Karpas-422 (cell line): ENCODE data around the gene DCDC1. TPM values are rescaled to one million over a fixed set of nuclear protein-coding genes. Genes with fewer than 3 reads are reported as not detected.

Experiments used
- DNase-seq: peaks from one replicate; pipeline ENCODE4 v3.0.0-alpha.2; 2015
- H2AFZ ChIP-seq: fragments of 200-600 bp; sonication (generic); 2 replicates; pipeline ENCODE4 v1.6.1; 2014; ENCODE audit warnings: antibody characterized with exemption, low read length, mixed read lengths
- H3K27ac ChIP-seq: fragments of 200-600 bp; sonication (generic); 2 replicates; pipeline ENCODE4 v1.5.1; 2014; ENCODE audit warnings: mild to moderate bottlenecking, low read length, moderate library complexity
- H3K27me3 ChIP-seq: fragments of 200-600 bp; sonication (generic); 2 replicates; pipeline ENCODE4 v1.6.1; 2014; ENCODE audit warnings: low read length, mixed read lengths
- H3K36me3 ChIP-seq: fragments of 200-600 bp; sonication (generic); 2 replicates; pipeline ENCODE4 v1.6.1; 2014; ENCODE audit warnings: low read length, mixed read lengths; ENCODE audit not compliant: insufficient read depth
- H3K4me1 ChIP-seq: fragments of 200-600 bp; sonication (generic); 2 replicates; pipeline ENCODE4 v1.6.1; 2014; ENCODE audit warnings: mild to moderate bottlenecking, low read length, mixed read lengths
- H3K4me2 ChIP-seq: fragments of 200-600 bp; sonication (generic); 2 replicates; pipeline ENCODE4 v1.6.1; 2014; ENCODE audit warnings: low read length, low read depth, mild to moderate bottlenecking; ENCODE audit not compliant: poor library complexity, severe bottlenecking
- H3K4me3 ChIP-seq: fragments of 200-600 bp; sonication (generic); 2 replicates; pipeline ENCODE4 v1.5.1; 2014; ENCODE audit warnings: mild to moderate bottlenecking, antibody characterized with exemption, low read length, mixed read lengths
- H3K79me2 ChIP-seq: fragments of 200-600 bp; sonication (generic); 2 replicates; pipeline ENCODE4 v1.6.1; 2014; ENCODE audit warnings: mild to moderate bottlenecking, low read length, mixed read lengths
- H3K9ac ChIP-seq: fragments of 200-600 bp; sonication (generic); 2 replicates; pipeline ENCODE4 v1.6.0; 2014; ENCODE audit warnings: low read length
- H3K9me2 ChIP-seq: fragments of 200-600 bp; sonication (generic), shearing (Covaris generic); replicated peaks from 2 replicates; pipeline ENCODE4 v1.6.0; 2014; ENCODE audit warnings: mild to moderate bottlenecking, low read length, moderate library complexity; ENCODE audit not compliant: insufficient read depth
- H3K9me3 ChIP-seq: fragments of 300-700, 200-600 bp; sonication (generic); 2 replicates; pipeline ENCODE4 v1.6.1; 2014; ENCODE audit warnings: low read length, mixed read lengths
- H4K20me1 ChIP-seq: fragments of 200-600 bp; sonication (generic); 2 replicates; pipeline ENCODE4 v1.6.1; 2014; ENCODE audit warnings: mild to moderate bottlenecking, antibody characterized with exemption, low read length, low read depth; ENCODE audit not compliant: insufficient read depth
- total RNA-seq: library from RNA; depleted of rRNA; stranded (reverse); fragments of >200 nt; shearing (Covaris generic); gene quantifications from 2 replicates; pipeline ENCODE4 v1.2.3, GENCODE V29; 2014; ENCODE audit warnings: low replicate concordance

Gene DCDC1
- total RNA-seq, 1 experiment from 2014 or later = not detected

DNA sequence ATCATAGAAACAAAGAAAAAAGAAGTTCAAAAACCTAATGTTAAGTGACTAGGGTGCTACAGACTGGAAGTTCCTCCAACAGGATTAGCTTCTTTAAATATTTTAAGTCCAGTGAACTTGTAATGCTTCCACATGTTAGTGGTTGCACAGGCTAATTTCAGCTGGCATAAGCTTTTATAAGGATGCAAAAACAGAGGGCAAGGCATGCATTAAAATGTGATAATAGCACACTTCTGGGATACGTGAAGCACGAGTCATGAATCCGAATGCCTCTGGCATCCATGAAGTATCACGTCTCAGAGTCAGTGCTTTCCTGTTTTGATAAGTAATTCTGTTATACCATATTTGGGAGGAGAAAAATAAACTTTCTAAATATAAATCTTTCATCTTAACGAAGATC lies 106.8 kb downstream of the DCDC1 start:
- H3K9ac ChIP-seq = no peak overlapping the region
- no peaks in the 10 kb centered on the region for H3K4me1 ChIP-seq
- no peaks in the 10 kb centered on the region for H3K27me3 ChIP-seq
- H3K4me3 ChIP-seq = no peak overlapping the region
- no peaks in the 10 kb centered on the region for H3K9me2 ChIP-seq
- no peaks in the 10 kb centered on the region for H3K36me3 ChIP-seq
- no peak overlapping the region for H3K4me2 ChIP-seq
- no peaks in the 10 kb centered on the region for H3K9me3 ChIP-seq
- no peak overlapping the region for H3K27ac ChIP-seq
- no peak overlapping the region for H2AFZ ChIP-seq
- H3K79me2 ChIP-seq = no peaks in the 10 kb centered on the region
- no peaks in the 10 kb centered on the region for H4K20me1 ChIP-seq
- DNase-seq = no peak

DNA sequence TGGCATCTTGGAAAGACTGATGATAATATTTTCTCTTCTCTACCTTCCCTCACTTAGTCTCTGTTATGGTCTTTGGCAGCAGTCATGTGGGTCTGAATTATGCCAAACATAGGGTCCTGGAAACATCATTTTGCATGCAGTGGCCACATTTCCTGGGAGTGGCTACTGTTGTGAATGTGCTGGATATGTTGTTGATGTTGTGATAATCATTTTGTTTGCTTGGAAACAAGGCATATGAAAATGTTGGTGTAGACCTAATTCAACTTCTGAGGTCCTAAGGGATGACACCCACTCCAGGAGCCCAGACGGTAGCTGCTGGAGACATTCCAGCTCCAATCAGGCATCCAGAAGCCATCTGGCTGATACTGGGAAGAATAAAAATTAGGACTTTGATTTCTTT lies 109.7 kb downstream of the DCDC1 start:
- Histone ChIP-seq H3K27me3 (no peaks in the 10 kb centered on the region), H3K4me3 (no peak overlapping the region), H3K9me3 (no peaks in the 10 kb centered on the region)

DNA sequence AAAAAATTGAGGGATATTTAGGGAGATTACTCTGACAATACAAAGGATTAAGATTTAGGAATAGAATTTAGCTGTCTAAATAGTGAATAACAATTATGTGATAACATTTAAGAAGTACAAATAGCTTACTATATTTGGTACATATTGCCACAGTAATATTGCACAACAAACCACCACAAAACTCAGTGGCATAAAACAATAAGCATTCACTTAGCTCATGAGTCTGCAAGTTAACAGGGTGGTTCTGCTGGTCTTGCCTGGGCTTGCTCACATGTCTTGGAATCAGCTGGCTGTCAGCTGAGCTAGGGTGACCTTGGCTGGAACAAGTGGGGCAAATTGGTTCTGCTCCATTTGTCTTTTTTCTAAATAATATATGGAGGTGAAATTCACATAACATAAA lies 115.1 kb downstream of the DCDC1 start:
- Histone ChIP-seq H3K4me3 (no peak overlapping the region), H3K4me2 (no peak overlapping the region), H4K20me1 (no peaks in the 10 kb centered on the region), H3K27ac (no peak overlapping the region), H3K9ac (no peak overlapping the region), H3K4me1 (no peaks in the 10 kb centered on the region), H3K79me2 (no peaks in the 10 kb centered on the region), H3K9me2 (no peaks in the 10 kb centered on the region), H3K36me3 (no peaks in the 10 kb centered on the region), H3K9me3 (no peaks in the 10 kb centered on the region), H2AFZ (no peak overlapping the region), H3K27me3 (no peaks in the 10 kb centered on the region)
- DNase-seq = no peak

More for the DNA sequence above, 109.7 kb downstream of the DCDC1 start:
- no peak overlapping the region for H3K4me2 ChIP-seq
- H3K9ac ChIP-seq = no peak overlapping the region
- no peaks in the 10 kb centered on the region for H3K79me2 ChIP-seq
- no peak for DNase-seq
- no peaks in the 10 kb centered on the region for H3K9me2 ChIP-seq
- H4K20me1 ChIP-seq = no peaks in the 10 kb centered on the region
- no peak overlapping the region for H2AFZ ChIP-seq
- no peaks in the 10 kb centered on the region for H3K4me1 ChIP-seq
- no peak overlapping the region for H3K27ac ChIP-seq
- H3K36me3 ChIP-seq = no peaks in the 10 kb centered on the region

DNA sequence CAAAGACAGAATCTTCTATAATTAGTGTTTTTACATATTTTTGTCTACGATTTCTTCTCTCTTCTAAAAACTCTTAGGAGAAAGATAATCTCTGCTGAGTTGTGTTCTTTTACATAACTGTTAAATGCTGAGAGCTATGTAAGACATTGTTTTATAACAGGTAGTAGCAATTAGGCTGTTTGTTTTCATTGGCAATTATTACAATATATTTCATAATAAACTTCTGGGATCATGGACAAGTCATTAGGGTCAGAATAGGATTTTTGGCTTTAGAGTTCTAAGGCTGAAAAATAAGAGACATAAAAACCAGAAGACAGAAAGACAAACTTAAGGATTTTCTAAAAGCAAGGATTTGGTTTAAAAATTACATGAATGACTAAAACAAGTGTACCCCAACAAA lies 120.8 kb downstream of the DCDC1 start:
- H3K9me2 ChIP-seq = no peaks in the 10 kb centered on the region
- no peaks in the 10 kb centered on the region for H3K36me3 ChIP-seq
- no peaks in the 10 kb centered on the region for H3K27me3 ChIP-seq
- H4K20me1 ChIP-seq = no peaks in the 10 kb centered on the region
- H3K4me3 ChIP-seq = no peak overlapping the region
- no peaks in the 10 kb centered on the region for H3K4me1 ChIP-seq
- no peaks in the 10 kb centered on the region for H3K79me2 ChIP-seq
- H3K4me2 ChIP-seq = no peak overlapping the region
- H3K9me3 ChIP-seq = no peaks in the 10 kb centered on the region
- DNase-seq = no peak
- H3K27ac ChIP-seq = no peak overlapping the region
- no peak overlapping the region for H3K9ac ChIP-seq
- no peak overlapping the region for H2AFZ ChIP-seq

DNA sequence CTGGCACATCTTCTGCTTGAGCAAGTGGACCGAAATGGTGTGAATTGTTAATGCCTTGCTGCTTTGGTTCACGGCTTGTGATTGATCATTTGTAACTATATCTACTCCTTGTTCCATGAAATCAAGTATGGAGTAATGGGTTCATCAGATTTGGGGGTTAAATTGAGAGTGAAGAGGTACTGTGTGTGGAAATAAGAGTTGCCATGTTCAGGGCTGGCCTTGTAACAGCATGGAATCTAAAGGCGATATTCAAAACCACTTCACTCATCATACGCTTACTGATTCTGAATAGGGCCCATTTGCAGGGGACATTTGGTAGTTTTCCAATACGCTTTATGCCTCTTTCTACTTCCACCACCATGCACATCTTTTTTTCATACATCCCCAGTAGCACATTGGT lies 122.2 kb downstream of the DCDC1 start:
- H4K20me1 ChIP-seq = no peaks in the 10 kb centered on the region
- H3K9ac ChIP-seq = no peak overlapping the region
- no peaks in the 10 kb centered on the region for H3K79me2 ChIP-seq
- H3K4me2 ChIP-seq = no peak overlapping the region
- no peaks in the 10 kb centered on the region for H3K9me2 ChIP-seq
- no peak for DNase-seq
- H3K4me1 ChIP-seq = no peaks in the 10 kb centered on the region
- H3K9me3 ChIP-seq = no peaks in the 10 kb centered on the region
- no peaks in the 10 kb centered on the region for H3K27me3 ChIP-seq
- H3K27ac ChIP-seq = no peak overlapping the region
- no peaks in the 10 kb centered on the region for H3K36me3 ChIP-seq
- H2AFZ ChIP-seq = no peak overlapping the region
- H3K4me3 ChIP-seq = no peak overlapping the region

DNA sequence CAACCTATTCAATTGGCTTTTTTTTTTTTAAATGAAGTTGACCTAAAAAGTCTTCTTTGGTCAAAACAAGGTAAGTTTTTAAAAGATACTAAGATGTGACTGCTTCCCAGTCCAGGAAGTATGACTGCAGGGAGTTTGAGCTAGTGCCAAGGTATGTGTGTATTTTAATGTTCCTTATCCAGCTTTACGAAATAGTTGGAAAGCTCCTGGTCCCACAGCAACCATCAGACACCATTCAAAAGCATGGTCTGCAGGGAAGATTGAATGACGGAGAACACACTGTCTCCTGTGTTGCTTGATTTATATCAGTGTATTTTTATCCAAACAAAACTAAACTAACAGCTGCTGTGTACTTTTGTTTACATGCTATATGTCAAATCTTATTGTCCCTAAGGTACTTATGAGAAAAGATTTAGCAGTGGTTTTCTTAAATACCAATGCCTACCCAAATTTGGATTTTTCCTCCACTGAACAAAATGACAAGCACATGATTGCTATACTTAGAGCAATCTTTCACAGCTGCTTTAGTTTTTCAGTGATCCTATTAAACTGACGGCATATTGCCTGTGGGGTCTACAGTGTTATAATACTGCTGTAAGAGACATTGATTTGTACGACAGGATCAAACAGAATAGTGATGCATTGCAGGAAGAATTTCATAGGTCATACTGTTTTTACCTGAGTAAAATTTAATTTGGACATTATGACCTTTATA lies 122.9 kb downstream of the DCDC1 start:
- Histone ChIP-seq H3K9me3 (no peaks in the 10 kb centered on the region), H4K20me1 (no peaks in the 10 kb centered on the region), H2AFZ (no peak overlapping the region), H3K9ac (no peak overlapping the region), H3K36me3 (no peaks in the 10 kb centered on the region), H3K79me2 (no peaks in the 10 kb centered on the region), H3K4me2 (no peak overlapping the region), H3K27me3 (no peaks in the 10 kb centered on the region), H3K9me2 (no peaks in the 10 kb centered on the region), H3K27ac (no peak overlapping the region), H3K4me3 (no peak overlapping the region), H3K4me1 (no peaks in the 10 kb centered on the region)
- DNase-seq = no peak

DNA sequence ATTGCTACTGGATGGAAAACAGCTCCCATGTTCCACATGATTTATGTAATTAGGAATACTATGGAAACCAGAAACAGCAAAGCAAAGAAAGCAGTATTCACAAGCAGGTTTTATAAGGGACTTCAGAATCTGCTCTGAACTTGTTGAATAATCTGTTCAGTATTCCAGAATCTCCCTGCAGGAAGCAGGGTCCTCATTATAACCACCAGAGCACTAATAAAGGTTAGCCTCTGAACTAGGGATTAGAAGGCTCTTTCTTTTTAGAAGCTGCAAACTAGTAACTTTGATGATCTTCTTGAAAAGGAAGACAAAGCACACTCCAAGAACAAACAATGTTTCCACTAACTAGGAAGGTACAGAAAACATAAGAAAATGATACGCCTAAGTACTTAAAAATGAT lies 125.8 kb downstream of the DCDC1 start:
- no peak for DNase-seq
- Histone ChIP-seq H3K79me2 (no peaks in the 10 kb centered on the region), H3K27me3 (no peaks in the 10 kb centered on the region), H3K4me2 (no peak overlapping the region), H2AFZ (no peak overlapping the region), H3K36me3 (no peaks in the 10 kb centered on the region), H3K4me1 (no peaks in the 10 kb centered on the region), H3K4me3 (no peak overlapping the region), H3K9me3 (no peaks in the 10 kb centered on the region), H3K9me2 (no peaks in the 10 kb centered on the region), H3K27ac (no peak overlapping the region), H3K9ac (no peak overlapping the region), H4K20me1 (no peaks in the 10 kb centered on the region)

DNA sequence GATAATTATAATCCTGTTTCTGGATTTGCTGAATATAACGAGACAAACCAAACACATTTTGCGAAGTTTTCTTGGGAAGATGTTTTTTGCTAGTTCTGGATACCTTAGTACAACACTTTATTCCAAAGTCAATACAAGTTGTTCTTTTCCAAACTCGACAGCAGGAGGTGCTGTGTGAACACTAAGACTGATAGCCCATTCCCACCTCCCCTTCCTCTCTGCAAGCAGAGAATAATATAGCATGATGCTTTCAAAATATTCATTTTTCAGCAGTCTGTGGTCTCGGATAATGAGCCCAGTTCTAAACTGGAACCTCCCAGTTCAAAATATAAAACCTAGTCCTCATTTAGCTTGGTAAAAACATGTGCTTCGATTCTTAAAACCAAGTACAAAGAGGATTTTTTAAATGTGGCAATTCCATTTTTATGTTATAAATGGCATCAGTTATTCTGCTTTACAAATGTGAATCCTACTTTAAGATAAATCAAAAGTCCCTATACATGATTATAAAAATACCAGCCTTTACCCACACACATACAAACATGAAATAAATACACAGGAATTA lies 129.1 kb downstream of the DCDC1 start:
- Histone ChIP-seq H3K9ac (no peak overlapping the region), H3K9me3 (no peaks in the 10 kb centered on the region), H3K4me3 (no peak overlapping the region), H4K20me1 (no peaks in the 10 kb centered on the region), H3K27ac (no peak overlapping the region), H3K4me2 (no peak overlapping the region), H3K79me2 (no peaks in the 10 kb centered on the region), H3K36me3 (no peaks in the 10 kb centered on the region), H3K27me3 (no peaks in the 10 kb centered on the region), H3K4me1 (no peaks in the 10 kb centered on the region), H3K9me2 (no peaks in the 10 kb centered on the region), H2AFZ (no peak overlapping the region)
- peak; percentile 74 for DNase-seq
